ENCODE data around the gene PKP1. TPM values are rescaled to one million over a fixed set of nuclear protein-coding genes. Genes with fewer than 3 reads are reported as not detected.

Gene PKP1
- total and polyA plus RNA-seq, 2 experiments from 2014 or later = 0.19 to 0.83 TPM

DNA sequence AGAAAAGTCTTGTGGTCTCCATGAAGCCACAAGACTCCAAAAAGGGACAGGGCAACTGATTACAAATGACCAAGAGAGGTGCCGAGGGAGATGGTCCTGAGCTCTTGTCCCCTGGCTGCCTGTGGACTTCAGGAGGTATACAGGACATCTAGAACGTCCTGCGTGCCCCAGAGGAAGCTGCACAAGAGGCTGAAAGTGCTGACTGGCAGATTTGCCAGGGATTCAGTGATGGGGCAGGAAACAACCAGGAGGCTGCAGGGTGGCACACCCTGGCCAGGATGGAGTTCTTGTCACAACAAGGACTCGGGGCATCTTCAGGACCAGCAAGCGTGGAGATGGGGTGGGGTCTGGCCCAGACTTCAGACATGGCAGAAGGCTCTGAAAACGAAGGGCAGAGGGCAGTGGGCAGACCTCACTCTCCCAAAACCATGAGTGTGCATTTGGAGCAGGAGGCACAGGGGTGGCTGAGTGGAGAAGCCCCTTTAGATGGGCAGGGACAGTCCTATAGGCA, 13.4 kb upstream of the PKP1 start:
- no peaks in the 10 kb centered on the region for H3K9me2 ChIP-seq (ENCODE audit: insufficient read depth)
- no peak overlapping the region for H3K4me3 ChIP-seq
- no peaks in the 10 kb centered on the region for H3K36me3 ChIP-seq (ENCODE audit: insufficient read depth)
- peaks cover 2% of the 10 kb centered on the region for H3K27me3 Mint-ChIP-seq (ENCODE audit: insufficient read depth, low read depth, poor library complexity)
- no peaks in the 10 kb centered on the region for H3K79me2 ChIP-seq (replicated peaks; ENCODE audit: insufficient read depth)
- no peak overlapping the region for H2AFZ ChIP-seq
- no peak overlapping the region for H3K4me3 Mint-ChIP-seq
- DNase-seq (ENCODE audit: low spot score) (no peak), ATAC-seq (no peak)
- H3K36me3 Mint-ChIP-seq (ENCODE audit: low read depth) = no peaks in the 10 kb centered on the region; the same call in 2 of the 3 replicates
- H3K27me3 ChIP-seq (ENCODE audit: insufficient read depth) = no peaks in the 10 kb centered on the region
- no peak overlapping the region for H3K4me2 ChIP-seq
- H3K4me1 ChIP-seq (ENCODE audit: insufficient read depth) = no peaks in the 10 kb centered on the region
- H3K4me1 Mint-ChIP-seq = peaks cover 2% of the 10 kb centered on the region; the same call in 1 of the 3 replicates
- no peak overlapping the region for H3K27ac Mint-ChIP-seq
- H3K9me3 Mint-ChIP-seq = no peaks in the 10 kb centered on the region
- no peak overlapping the region for H3K27ac ChIP-seq (ENCODE audit: low read depth)
- TF ChIP-seq JUNB (IDR thresholded peaks at IDR 0.05; ENCODE audit: unreplicated experiment) (no peak), CREB1 (CRISPR knock-in tag; IDR thresholded peaks at IDR 0.05; ENCODE audit: low read depth) (no peak), EZH2phosphoT487 (IDR thresholded peaks at IDR 0.05; ENCODE audit: unreplicated experiment) (no peak), POLR2AphosphoS5 (IDR thresholded peaks at IDR 0.05; ENCODE audit: low read depth) (no peak), STAT1 (IDR thresholded peaks at IDR 0.05; ENCODE audit: unreplicated experiment) (no peak)
- TF ChIP-seq, protein P1, sequence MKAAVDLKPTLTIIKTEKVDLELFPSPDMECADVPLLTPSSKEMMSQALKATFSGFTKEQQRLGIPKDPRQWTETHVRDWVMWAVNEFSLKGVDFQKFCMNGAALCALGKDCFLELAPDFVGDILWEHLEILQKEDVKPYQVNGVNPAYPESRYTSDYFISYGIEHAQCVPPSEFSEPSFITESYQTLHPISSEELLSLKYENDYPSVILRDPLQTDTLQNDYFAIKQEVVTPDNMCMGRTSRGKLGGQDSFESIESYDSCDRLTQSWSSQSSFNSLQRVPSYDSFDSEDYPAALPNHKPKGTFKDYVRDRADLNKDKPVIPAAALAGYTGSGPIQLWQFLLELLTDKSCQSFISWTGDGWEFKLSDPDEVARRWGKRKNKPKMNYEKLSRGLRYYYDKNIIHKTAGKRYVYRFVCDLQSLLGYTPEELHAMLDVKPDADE (IDR thresholded peaks at IDR 0.05) = no peak
- TF ChIP-seq, protein P2, sequence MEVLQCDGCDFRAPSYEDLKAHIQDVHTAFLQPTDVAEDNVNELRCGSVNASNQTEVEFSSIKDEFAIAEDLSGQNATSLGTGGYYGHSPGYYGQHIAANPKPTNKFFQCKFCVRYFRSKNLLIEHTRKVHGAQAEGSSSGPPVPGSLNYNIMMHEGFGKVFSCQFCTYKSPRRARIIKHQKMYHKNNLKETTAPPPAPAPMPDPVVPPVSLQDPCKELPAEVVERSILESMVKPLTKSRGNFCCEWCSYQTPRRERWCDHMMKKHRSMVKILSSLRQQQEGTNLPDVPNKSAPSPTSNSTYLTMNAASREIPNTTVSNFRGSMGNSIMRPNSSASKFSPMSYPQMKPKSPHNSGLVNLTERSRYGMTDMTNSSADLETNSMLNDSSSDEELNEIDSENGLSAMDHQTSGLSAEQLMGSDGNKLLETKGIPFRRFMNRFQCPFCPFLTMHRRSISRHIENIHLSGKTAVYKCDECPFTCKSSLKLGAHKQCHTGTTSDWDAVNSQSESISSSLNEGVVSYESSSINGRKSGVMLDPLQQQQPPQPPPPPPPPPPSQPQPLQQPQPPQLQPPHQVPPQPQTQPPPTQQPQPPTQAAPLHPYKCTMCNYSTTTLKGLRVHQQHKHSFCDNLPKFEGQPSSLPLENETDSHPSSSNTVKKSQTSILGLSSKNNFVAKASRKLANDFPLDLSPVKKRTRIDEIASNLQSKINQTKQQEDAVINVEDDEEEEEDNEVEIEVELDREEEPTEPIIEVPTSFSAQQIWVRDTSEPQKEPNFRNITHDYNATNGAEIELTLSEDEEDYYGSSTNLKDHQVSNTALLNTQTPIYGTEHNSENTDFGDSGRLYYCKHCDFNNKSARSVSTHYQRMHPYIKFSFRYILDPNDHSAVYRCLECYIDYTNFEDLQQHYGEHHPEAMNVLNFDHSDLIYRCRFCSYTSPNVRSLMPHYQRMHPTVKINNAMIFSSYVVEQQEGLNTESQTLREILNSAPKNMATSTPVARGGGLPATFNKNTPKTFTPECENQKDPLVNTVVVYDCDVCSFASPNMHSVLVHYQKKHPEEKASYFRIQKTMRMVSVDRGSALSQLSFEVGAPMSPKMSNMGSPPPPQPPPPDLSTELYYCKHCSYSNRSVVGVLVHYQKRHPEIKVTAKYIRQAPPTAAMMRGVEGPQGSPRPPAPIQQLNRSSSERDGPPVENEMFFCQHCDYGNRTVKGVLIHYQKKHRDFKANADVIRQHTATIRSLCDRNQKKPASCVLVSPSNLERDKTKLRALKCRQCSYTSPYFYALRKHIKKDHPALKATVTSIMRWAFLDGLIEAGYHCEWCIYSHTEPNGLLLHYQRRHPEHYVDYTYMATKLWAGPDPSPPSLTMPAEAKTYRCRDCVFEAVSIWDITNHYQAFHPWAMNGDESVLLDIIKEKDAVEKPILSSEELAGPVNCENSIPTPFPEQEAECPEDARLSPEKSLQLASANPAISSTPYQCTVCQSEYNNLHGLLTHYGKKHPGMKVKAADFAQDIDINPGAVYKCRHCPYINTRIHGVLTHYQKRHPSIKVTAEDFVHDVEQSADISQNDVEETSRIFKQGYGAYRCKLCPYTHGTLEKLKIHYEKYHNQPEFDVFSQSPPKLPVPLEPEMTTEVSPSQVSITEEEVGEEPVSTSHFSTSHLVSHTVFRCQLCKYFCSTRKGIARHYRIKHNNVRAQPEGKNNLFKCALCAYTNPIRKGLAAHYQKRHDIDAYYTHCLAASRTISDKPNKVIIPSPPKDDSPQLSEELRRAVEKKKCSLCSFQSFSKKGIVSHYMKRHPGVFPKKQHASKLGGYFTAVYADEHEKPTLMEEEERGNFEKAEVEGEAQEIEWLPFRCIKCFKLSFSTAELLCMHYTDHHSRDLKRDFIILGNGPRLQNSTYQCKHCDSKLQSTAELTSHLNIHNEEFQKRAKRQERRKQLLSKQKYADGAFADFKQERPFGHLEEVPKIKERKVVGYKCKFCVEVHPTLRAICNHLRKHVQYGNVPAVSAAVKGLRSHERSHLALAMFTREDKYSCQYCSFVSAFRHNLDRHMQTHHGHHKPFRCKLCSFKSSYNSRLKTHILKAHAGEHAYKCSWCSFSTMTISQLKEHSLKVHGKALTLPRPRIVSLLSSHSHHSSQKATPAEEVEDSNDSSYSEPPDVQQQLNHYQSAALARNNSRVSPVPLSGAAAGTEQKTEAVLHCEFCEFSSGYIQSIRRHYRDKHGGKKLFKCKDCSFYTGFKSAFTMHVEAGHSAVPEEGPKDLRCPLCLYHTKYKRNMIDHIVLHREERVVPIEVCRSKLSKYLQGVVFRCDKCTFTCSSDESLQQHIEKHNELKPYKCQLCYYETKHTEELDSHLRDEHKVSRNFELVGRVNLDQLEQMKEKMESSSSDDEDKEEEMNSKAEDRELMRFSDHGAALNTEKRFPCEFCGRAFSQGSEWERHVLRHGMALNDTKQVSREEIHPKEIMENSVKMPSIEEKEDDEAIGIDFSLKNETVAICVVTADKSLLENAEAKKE (CRISPR knock-in tag; IDR thresholded peaks at IDR 0.05) = no peak
- TF ChIP-seq, protein P3, sequence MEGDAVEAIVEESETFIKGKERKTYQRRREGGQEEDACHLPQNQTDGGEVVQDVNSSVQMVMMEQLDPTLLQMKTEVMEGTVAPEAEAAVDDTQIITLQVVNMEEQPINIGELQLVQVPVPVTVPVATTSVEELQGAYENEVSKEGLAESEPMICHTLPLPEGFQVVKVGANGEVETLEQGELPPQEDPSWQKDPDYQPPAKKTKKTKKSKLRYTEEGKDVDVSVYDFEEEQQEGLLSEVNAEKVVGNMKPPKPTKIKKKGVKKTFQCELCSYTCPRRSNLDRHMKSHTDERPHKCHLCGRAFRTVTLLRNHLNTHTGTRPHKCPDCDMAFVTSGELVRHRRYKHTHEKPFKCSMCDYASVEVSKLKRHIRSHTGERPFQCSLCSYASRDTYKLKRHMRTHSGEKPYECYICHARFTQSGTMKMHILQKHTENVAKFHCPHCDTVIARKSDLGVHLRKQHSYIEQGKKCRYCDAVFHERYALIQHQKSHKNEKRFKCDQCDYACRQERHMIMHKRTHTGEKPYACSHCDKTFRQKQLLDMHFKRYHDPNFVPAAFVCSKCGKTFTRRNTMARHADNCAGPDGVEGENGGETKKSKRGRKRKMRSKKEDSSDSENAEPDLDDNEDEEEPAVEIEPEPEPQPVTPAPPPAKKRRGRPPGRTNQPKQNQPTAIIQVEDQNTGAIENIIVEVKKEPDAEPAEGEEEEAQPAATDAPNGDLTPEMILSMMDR (conservative IDR thresholded peaks at IDR 0.05; ENCODE audit: low read depth in 2 of 2) = no peak
- H3F3A ChIP-seq (replicated peaks; ENCODE audit: low read depth) = no peaks in the 10 kb centered on the region
- H4K20me1 ChIP-seq (replicated peaks; ENCODE audit: insufficient read depth) = no peaks in the 10 kb centered on the region
